ENCODE data around the gene COL24A1. TPM values are rescaled to one million over a fixed set of nuclear protein-coding genes. Genes with fewer than 3 reads are reported as not detected.

The COL24A1 gene
- total and polyA plus RNA-seq, 2 donors (not counting 3 experiments of a cell fraction or from before 2014, with no cell fraction given): 0.03 TPM; not detected in 1

- intact Hi-C loops (cut with micrococcal nuclease) (loop anchor here (1.0 to 10.0 kb wide), 3 partner anchors 176 to 300 kb away; partner anchors contain the start of gene ZNHIT6), dilution Hi-C loops (cut with MboI; ENCODE audit: extremely low pct_ligation_motif_present, low sequenced_read_pairs) (no loop called here)
- CTCF ChIA-PET: interaction anchor here (0.6 kb wide), 1 partner anchor 34 kb away, joined by 3 read pairs; no protein-coding TSS in a partner anchor
- TF ChIP-seq CTCF (IDR thresholded peaks at IDR 0.05; ENCODE audit: extremely low read depth in 1 of 2, insufficient read depth in 1 of 2, low read depth in 1 of 2, low read length in 2 of 2) (peak in 1 of 2 donors; percentile 32), MAX (IDR thresholded peaks at IDR 0.05; ENCODE audit: insufficient read depth, insufficient read length) (no peak)
- POLR2A ChIA-PET: no interaction called here
- Histone ChIP-seq H3K4me1 (ENCODE audit: control insufficient read depth, extremely low read depth, insufficient read depth, low read length) (no peaks in the 10 kb centered on the region), H2AFZ (ENCODE audit: low read depth, low read length) (no peak overlapping the region), H3K36me3 (ENCODE audit: control insufficient read depth in 2 of 2, extremely low read depth in 1 of 2, insufficient read depth in 2 of 2, low read length in 2 of 2) (no peaks in the 10 kb centered on the region), H3K79me2 (ENCODE audit: control insufficient read depth, insufficient read depth, low read length) (no peaks in the 10 kb centered on the region), H3K4me3 (replicated peaks in 1 of 3; ENCODE audit: insufficient read depth in 1 of 3, low read depth in 1 of 3, low read length in 3 of 3) (no peak overlapping the region), H3K27ac (ENCODE audit: insufficient read depth, low read depth, low read length) (no peak overlapping the region), H3K9ac (replicated peaks; ENCODE audit: extremely low read depth, insufficient read depth, low read length) (no peak overlapping the region), H3K4me2 (ENCODE audit: insufficient read depth, low read length) (no peak overlapping the region), H3K27me3 (ENCODE audit: control insufficient read depth in 2 of 2, insufficient read depth in 2 of 2, low read length in 2 of 2) (peaks cover 6 to 23% of the 10 kb centered on the region in 2 experiments), H3K9me3 (replicated peaks; ENCODE audit: control insufficient read depth, insufficient read depth, low read length) (no peaks in the 10 kb centered on the region), H4K20me1 (replicated peaks; ENCODE audit: control insufficient read depth, extremely low read depth, insufficient read depth, low read length) (no peaks in the 10 kb centered on the region), H3K9me1 (replicated peaks; ENCODE audit: control insufficient read depth, extremely low read depth, insufficient read depth, low read length) (no peaks in the 10 kb centered on the region)
- DNase-seq (ENCODE audit: low read depth, low spot score) (peak; percentile 31), FAIRE-seq (no peak)
- no TSS peak for BruUV-seq (replicated peaks)
These were observed 272.1 kb downstream of the COL24A1 start for GRCh38 chr1:85884372-85885035.

- dilution Hi-C loops (cut with MboI; ENCODE audit: extremely low pct_ligation_motif_present, low sequenced_read_pairs): no loop called here
These were observed 289.4 kb downstream of the COL24A1 start for GRCh38 chr1:85867189-85867588.

More at GRCh38 chr1:85867189-85867588, 289.4 kb downstream of the COL24A1 start:
- H3K79me2 ChIP-seq (ENCODE audit: control insufficient read depth, insufficient read depth, low read length): no peaks in the 10 kb centered on the region
- no peak overlapping the region for H3K4me3 ChIP-seq (replicated peaks in 1 of 3; ENCODE audit: insufficient read depth in 1 of 3, low read depth in 1 of 3, low read length in 3 of 3)
- ChIA-PET POLR2A (no interaction called here), CTCF (no interaction called here)
- no peak for FAIRE-seq
- H3K27me3 ChIP-seq (ENCODE audit: control insufficient read depth in 2 of 2, insufficient read depth in 2 of 2, low read length in 2 of 2): peaks cover 2 to 8% of the 10 kb centered on the region in 2 experiments
- no peaks in the 10 kb centered on the region for H3K36me3 ChIP-seq (ENCODE audit: control insufficient read depth in 2 of 2, extremely low read depth in 1 of 2, insufficient read depth in 2 of 2, low read length in 2 of 2)
- no peaks in the 10 kb centered on the region for H3K9me3 ChIP-seq (replicated peaks; ENCODE audit: control insufficient read depth, insufficient read depth, low read length)
- intact Hi-C loops (cut with micrococcal nuclease): no loop called here
- no peaks in the 10 kb centered on the region for H3K9me1 ChIP-seq (replicated peaks; ENCODE audit: control insufficient read depth, extremely low read depth, insufficient read depth, low read length)
- H3K4me1 ChIP-seq (ENCODE audit: control insufficient read depth, extremely low read depth, insufficient read depth, low read length): no peaks in the 10 kb centered on the region
- DNase-seq (ENCODE audit: low read depth, low spot score): no peak
- H3K9ac ChIP-seq (replicated peaks; ENCODE audit: extremely low read depth, insufficient read depth, low read length): no peak overlapping the region
- no peak for TF ChIP-seq FOS (IDR thresholded peaks at IDR 0.05; ENCODE audit: borderline replicate concordance, insufficient read depth, low read length)
- no peak for TF ChIP-seq POLR2AphosphoS5 (IDR thresholded peaks at IDR 0.05; ENCODE audit: insufficient read depth, low read depth, low read length)
- TF ChIP-seq MAX (IDR thresholded peaks at IDR 0.05; ENCODE audit: insufficient read depth, insufficient read length): no peak
- no peak for TF ChIP-seq MYC (IDR thresholded peaks at IDR 0.05; ENCODE audit: low read depth, low read length)
- TF ChIP-seq GATA2 (IDR thresholded peaks at IDR 0.05; ENCODE audit: insufficient read depth, insufficient read length, low read depth, low read length): no peak
- no peak for TF ChIP-seq JUN (IDR thresholded peaks at IDR 0.05; ENCODE audit: borderline replicate concordance, insufficient read depth, insufficient read length, low read depth)
- TF ChIP-seq CTCF (IDR thresholded peaks at IDR 0.05; ENCODE audit: extremely low read depth in 1 of 2, insufficient read depth in 1 of 2, low read depth in 1 of 2, low read length in 2 of 2): no peak
- no peak for TF ChIP-seq POLR2A (IDR thresholded peaks at IDR 0.05; ENCODE audit: low read depth, low read length)
- no peak for TF ChIP-seq EZH2 (IDR thresholded peaks at IDR 0.05; ENCODE audit: borderline replicate concordance, low read depth, low read length, severe bottlenecking)
- H3K4me2 ChIP-seq (ENCODE audit: insufficient read depth, low read length): no peak overlapping the region
- no peak overlapping the region for H2AFZ ChIP-seq (ENCODE audit: low read depth, low read length)
- BruUV-seq (replicated peaks): no TSS peak
- no peak overlapping the region for H3K27ac ChIP-seq (ENCODE audit: insufficient read depth, low read depth, low read length)
- no peaks in the 10 kb centered on the region for H4K20me1 ChIP-seq (replicated peaks; ENCODE audit: control insufficient read depth, extremely low read depth, insufficient read depth, low read length)

Measured in endothelial cell of umbilical vein (primary cell).